NCI-H1417 (cell line): Measurements from ENCODE around the gene B4GALT1.

Experiments
- DNase-seq, 3 experiments: peaks; one replicate each; lab custom pipeline; 2025; lab: John Stamatoyannopoulos, UW

B4GALT1 gene, protein sequence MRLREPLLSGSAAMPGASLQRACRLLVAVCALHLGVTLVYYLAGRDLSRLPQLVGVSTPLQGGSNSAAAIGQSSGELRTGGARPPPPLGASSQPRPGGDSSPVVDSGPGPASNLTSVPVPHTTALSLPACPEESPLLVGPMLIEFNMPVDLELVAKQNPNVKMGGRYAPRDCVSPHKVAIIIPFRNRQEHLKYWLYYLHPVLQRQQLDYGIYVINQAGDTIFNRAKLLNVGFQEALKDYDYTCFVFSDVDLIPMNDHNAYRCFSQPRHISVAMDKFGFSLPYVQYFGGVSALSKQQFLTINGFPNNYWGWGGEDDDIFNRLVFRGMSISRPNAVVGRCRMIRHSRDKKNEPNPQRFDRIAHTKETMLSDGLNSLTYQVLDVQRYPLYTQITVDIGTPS

DNA sequence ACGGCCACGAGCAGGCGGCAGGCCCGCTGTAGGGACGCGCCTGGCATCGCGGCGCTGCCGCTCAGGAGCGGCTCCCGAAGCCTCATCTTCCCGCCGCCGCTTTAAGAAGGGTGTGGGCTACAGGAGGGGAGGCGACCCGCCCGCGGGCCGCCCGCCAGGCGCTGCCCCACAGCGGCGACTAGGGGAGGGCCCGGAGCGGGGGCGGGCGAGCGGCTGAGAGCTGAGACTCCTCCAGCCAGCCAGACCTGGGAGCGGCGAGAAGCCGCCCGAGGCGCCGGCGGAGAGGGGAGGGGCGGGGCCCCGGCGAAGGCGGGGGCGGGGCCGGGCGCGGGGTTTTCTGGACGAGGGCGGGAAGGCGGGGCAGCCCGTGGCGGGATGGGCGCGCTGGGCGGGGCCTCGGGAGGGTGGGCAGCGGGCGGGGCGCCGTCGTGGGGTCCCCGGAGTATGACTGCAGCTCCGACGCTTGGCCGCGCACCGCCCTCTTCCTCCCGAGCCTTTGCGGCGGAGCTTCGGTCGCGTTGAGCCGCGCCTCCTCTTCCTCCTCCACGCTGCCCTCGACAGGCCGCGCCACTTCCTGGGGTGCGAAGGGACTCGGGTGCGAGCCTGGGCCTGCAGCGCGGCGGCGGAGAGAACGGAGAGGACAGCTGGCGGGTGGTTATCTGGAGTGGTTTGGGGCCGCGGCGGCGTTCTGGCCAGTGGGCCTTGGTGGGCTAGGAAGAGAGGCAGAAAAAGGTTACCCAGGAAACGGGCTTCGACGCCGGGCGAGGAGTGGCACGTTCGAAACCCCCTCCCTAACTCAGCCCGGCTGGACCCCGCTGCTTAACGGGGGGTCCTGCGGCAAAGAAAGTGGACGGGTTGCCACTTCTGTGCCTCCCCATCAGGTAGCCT, at the start of gene B4GALT1:
TSS of gene B4GALT1 (minus strand) at position 253 of the 888 bp plus-strand sequence. CDS start at position 86, 167 bp downstream.
- peak; percentile 65 to 83 (median 78) for DNase-seq

DNA sequence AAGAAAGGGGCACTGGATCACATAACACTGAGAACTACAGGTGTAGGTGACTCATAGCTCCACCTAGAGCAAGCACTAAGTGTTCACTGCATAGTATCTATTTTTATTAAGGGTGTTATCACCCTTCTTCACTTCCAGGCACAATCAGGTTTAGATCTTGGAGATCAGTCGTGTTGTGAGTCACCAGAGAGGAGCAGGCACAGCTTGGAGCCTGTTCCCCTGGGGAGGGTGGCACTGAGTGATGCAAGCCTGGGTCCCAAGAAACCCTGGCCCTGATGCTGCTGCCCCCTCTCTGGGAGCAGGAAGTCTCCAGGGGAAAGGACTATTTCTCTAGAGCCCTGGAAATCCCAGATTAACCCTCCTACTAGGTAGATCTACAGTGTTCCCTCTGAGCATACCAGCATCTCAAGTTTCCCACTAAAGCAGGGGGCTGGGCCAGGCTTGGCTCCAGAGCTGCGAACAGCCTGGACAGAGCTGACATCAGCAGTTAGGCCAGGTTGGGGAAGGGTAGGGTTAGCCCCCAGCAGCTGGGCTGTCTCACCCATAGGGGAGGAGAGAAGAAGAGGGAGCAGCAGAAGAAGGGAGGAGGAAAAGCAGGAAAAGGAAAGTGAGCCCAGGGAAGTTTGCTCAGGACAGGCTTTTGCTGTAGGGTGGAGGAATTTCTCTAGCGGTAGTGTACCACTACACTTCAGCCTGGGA, 44.7 kb upstream of the B4GALT1 start:
- no peak for DNase-seq

DNA sequence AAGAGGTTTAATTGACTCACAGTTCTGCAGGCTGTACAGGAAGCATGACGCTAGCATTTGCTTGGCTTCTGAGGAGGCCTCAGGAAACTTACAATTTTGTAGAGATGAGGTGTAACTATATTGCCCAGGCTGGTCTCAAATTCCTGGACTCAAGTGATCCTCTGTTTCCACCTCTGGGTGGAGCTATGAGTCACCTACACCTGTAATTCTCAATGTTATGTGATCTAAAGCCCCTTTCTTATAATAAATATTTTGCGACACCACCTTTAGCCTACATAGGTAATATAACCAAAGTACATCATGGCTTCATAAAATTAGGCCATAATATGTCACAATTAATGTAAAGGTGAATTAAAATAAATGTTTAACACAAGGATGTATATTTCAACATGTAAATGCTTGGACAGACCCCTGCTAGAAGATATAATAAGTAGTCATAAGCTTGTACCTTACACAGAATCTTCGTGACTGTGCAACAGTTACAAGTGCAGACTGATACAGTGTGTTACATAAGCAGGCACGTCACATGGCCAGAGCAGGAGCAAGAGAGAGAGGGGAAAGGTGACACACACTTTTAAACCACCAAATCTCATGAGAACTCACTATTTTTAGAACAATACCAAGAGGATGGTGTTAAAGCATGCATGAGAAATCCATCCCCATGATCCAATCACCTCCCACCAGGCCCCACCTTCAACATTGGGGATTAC, 43.0 kb upstream of the B4GALT1 start:
- no peak for DNase-seq

DNA sequence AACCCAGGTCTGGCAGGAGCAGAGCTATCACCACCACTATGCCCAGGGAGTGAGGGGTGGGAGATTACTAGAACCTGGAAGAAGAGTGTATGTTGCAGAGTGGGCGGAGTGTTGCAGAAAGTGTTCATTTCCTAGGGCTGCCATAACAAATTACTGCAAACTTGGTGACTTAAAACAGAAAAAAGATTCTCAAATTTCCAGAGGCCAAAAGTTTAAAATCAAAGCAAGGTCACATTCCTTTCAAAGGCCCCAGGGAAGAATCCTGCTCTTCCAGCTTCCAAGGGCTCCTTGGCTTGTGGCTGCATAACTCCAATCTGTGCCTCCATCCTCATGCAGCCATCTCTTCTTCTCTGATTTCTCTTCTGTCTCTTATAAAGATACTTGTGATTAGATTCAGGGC, 42.3 kb upstream of the B4GALT1 start:
- DNase-seq: no peak

DNA sequence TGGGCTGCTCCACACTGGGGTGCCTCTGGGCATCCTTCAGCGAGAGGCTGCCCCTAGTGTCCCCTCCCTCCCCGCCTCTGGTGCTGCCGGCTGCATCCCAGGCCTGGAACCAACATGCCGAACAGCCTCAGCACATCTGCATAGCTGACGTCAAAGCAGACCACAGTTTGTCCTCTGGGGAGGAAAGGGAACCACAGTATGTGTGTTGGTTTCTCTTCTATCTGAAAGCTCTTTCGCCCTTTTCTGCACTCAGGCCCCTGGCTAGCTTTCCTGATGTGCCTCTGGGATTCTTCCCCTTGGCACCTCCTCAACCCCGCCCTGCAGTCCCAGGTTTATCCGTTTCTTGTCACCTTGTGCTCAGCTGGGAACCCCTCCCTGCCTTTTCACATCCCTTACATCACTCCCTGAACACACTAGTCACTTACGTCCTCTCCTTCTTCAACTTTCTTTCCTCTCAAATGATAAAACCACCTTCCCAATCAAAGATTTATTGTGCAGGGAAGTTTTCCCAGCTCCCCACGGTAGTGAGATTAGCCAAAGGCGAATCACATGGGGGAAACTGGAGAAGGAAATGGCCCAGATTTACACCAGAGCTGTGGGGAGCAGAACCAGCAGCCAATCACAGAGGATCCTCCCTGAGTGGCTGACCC, 35.5 kb upstream of the B4GALT1 start:
- no peak for DNase-seq

DNA sequence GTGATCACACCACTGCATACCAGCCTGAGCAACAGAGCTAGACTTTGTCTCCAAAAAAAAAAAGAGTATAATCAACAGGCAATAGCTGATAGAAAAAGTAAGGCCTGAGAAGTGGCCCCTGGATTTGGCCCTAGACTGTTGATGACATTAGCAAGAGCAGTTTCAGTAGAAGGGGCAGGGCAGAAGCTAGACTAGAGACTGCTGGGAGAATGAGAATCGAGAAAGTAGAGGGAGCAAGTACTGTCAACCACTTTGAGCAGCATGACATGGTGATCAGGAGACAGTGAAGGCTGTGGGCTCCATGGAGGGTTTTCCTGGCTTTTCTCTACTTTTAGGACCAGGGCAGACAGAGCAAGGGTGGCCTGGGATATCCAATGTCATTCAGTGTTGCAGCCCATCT, 34.9 kb upstream of the B4GALT1 start:
- DNase-seq: no peak

DNA sequence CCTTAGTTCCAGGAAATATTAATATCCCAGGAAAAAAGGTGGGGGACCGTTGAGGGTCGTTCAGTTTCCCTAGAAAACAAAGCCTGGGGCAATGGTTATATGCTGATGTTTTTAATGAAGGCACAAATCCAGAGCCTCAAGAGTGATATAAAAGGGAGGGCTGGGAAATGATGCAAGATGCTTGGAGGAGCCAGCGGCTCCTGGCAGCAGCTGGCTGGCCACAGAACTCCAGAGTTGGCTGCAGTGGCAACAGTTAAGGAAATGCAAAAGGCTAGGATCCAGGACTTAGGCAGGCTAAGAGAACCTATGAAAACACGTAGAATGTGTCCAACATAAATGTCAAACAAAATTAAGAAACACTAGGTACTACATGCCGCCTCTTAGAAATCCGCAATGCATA, 31.0 kb upstream of the B4GALT1 start:
- no peak for DNase-seq

DNA sequence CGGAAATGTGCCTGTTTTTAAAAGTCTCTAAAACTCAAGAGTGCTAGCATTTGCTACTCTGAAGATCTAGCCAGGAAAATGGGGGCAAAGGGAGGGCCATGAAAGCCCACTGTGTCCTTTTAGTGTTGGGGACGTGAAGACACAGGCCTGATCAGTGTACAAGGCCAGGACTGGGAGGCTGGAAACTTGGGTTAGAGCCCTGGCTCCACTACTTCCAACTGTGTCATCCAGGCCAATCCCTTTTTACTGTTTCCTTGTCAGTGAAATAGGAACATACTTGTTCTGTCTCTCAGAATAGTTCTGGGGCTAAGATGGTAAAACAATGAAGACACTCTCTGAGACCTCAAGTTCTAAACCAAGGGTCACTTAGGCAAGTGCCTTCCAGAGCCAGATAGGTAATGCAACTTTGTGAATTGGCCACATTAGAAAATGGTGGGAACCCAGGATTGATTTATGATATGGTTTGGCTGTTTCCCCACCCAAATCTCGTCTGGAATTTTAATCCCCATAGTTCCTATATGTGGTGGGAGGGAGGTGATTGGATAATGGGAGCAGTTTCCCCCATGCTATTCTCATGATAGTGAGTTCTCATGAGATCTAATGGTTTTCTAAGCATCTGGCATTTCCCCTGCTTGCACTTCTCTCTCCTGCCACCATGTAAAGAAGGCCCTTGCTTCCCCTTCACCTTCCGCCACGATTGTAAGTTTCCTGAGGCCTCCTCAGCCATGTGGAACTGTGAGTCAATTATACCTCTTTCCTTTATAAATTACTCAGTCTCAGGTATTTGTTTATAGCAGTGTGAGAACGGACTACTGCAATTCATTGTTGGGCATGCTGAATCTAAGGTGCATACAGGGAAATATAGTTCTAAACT, 30.4 kb upstream of the B4GALT1 start:
- no peak for DNase-seq

DNA sequence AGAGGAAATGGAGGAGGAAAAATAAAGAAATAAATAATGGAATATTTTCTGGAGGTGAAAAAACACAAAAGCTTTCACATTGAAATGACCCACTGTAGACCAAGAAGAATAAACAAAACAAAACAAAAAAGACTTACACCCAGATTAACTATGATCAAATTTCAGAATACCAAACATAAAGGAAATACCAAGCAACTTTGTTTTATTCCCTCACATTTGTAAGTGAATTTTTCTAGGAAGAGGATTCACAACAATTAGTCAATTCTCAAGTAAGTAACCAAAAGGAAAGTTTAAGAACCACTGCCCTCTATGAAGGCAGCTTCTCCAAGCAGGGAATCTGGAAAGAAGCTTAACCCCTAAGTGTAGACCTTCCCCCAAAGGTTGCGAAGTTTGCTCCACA, 29.6 kb upstream of the B4GALT1 start:
- DNase-seq: no peak

DNA sequence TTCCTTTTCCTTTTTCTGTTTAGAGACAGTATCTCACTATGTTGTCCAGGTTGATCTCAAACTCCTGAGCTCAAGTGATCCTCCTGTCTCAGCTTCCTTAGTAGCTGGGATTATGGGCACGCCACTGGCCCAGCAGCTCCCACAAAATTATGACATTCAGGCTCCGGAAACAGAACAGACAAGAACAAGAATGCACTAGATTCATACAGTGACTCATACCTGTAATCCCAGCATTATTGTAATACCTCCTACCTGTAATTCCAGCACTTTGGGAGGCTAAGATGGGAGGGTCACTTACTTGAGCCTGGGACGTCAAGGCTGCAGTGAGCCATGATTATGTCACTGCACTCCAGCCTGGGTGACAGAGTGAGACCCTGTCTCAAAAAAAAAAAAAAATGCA, 26.7 kb upstream of the B4GALT1 start:
- DNase-seq: no peak

DNA sequence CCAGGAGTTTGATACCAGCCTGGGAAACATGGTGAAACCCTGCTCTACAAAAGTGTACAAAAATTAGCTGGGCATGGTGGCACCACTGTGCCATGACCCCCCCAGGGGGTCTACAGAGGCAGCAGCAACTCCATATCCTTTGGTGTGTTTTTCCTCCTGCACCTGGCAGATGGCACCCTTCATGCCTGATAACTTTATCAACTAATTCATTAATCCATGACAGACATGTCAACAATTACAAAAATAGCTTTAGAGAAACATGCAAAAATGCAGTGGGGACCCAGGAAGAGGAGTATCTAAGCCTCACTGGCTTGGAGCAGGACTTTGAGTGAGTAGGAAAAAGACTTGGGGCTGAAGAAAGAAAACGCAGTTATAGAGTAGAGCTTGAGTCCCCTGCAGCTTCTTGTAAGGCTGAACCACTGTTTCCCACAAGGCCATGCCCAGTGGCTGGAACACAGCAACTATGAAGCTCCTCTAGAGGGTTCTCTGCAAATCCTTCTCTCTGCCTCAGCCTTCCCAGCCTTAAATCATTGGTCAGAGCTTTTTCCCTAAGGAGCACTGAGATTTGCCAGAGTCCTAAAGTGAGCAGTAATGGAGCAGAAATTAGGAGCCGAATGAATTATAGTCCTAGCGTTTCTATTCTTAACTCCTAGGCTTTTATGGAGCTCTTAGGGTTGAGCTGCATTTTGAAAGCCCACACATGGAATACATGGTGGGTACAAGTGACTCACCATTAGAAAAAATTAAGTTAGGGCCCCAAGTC, 25.5 kb upstream of the B4GALT1 start:
- no peak for DNase-seq

DNA sequence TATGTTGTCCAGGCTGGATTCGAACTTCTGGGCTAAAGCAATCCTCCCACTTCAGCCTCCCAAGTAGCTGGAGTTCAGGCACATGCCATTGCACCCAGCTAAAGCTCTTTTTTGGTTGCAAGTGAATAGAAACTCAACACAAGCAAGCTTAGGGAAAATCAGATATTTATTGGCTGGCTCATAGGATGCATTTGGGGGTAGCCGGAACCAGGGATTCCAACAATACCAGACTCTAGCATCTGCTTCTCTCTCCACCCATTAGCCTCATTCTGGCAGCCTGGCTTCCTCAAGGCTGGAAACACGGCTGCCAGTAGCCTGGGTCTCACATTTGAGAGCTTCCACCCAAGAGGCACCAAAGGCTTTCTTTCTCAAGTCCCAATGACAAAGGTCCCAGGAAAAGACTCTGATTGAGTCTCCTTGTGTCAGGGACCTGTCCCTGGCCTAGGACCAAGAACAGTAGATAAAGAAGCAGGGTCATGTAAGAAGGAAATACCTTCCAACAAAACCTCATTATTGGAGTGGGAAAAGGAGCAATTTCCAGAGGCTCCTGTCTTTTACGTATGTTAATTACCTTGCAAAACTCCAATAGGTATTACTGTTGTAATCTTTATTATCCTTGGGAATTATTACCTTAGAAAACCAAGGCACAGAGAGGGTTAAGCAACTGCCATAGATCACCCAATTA, 23.0 kb upstream of the B4GALT1 start:
- DNase-seq: no peak

DNA sequence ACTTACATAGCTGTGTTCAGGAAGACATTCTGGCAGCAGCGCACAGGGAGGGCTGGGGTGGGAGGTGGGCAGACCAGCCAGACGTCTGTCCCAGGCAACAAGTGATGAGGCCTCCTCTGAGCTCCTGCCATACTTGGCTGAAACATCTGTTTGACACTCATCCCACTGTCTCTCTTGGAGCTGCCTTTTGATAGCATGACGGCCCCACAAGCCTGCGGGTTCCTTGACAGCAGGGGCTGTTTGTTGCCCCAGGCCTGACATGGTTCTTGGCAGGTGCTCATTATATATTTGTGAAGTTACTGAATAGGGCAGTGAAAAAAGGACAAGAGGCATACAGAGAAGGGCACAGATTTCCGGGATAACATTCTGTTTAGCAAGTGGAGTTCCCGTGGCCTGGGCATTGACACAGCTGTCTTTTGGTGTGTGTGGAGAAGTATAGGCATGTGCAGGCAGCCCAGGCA, 22.2 kb upstream of the B4GALT1 start:
- DNase-seq: peak in 1 of 3 experiments; percentile 9

DNA sequence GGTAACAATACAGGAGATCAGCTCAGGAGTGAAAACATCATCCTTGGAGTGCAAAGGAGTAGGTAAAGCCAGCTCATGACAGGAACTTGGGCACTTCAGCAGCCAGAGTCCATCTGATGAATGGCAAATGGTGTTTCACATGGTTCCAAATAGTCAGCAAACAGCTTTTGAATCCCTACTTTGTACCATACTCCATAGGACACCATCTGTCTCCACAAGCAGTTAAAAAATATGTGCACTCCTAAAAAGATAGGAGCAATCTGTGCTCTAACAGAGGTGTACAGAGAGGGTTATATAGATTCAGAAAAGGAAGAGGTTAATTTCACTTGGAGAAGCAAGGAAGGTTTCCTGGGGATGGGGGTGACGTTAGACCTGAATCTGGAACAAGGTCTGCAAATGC, 21.6 kb upstream of the B4GALT1 start:
- no peak for DNase-seq

DNA sequence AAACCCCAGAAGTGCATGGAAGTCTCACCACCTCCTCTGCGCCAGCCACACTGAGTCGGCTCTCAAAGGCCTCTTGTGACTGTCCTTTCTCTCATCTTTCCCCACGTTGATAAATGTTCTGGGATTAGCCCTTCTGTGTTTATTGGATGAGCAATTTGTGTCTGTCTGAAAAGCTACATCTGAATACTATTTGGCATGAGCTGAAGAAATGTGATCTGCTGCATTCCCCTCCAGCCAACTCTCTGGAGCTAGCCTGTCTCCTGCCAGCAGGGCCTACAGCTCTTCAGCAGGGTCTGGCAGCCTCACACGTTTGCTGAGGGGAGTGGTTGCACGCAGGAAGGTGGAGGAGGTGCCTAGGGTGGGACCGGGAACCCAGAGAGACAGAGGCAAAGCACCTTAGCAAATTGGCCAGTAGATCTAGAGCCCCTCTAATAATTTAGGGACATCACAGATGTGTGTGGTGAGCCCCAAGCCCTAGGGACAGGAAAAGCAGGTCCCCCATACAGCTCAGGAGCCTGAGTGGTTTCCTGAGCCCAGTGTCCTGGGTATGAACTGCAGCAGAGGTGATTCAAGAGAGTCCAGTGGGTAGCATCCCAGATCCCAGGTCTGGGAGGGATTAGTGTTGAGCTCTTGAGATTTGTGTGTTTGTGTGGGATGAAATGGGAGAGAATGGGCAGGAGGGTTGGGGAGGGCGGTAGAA, 20.5 kb upstream of the B4GALT1 start:
- DNase-seq: no peak

DNA sequence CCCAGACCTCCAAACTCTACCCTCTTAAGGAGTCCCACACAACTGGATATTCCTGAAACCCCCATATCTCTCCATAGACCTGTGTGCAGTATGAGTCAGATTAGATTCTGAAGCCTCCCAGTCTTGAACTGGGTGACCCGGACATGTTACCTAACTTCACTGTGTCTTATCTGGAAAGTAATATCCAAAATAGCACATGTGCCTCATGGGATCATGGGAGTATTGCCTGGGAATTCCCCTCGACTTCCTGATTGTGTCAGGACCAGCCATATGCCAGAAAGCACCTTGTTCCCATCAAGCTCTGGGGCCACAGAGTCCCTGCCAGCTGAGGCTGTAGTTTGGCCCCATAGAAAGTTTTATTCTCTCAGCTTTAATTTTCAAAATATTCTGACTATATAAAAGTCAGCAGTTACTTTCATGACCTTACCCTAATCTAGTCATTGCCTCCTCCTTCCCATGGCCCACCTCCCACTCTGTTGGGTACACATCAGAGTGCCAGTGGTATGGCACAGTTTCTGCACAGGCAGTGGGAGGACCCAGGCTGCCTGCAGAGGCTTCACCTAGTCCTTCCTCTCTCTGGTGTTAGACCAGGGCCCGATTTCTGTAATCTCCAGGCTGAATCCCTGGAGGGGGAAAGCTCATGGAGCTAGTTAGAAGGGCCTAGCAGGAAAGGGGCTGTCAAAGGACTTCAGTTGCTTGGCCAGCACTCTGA, 19.5 kb upstream of the B4GALT1 start:
- DNase-seq: no peak

DNA sequence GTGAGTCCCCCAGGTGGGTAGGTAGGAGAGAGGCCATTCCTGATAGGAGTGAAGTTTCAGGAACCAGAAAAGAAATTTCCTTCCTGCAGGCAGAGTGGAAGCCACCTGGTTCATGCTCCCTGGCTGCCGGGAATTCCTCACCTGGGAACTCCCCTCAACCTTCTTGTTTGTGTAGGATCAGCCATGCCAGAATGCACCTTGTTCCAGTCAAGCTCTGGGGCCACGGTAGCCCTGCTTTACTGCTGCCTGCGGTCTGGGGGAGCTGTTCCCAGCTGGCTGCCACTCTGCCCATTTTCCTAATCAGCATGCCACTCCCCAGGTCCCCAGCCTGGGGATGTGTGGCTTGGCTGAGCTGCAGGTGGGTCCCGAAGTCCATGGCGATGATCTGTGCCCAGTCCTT, 18.7 kb upstream of the B4GALT1 start:
- no peak for DNase-seq

DNA sequence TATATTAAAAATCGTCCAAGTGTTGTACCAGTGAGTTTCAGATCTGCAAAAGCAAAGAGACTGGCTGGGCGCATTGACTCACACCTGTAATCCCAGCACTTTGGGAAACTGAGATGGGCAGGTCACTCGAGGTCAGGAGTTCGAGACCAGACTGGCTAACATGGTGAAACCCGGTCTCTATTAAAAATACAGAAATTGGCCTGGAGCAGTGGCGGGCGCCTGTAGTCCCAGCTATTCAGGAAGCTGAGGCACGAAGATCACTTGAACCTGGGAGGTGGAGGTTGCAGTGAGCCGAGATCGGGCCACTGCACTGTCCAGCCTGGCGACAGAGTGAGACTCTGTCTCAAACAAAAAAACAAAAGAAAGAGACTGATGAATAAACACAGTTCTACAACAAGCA, 18.3 kb upstream of the B4GALT1 start:
- DNase-seq: no peak
